HepG2 (cell line): Measurements from ENCODE around the gene EXPH5. TPM values are rescaled to one million over a fixed set of nuclear protein-coding genes. Genes with fewer than 3 reads are reported as not detected.

Source experiments
- ATAC-seq: fragments of 200-7000 bp; cut with Tn5 transposase; 3 replicates; pipeline ENCODE4 v1.9.1; 2020; ENCODE audit warnings: mild to moderate bottlenecking, moderate library complexity
- BruUV-seq: library from RNA; stranded (reverse); fragments of 400-500 nt; replicated peaks from 2 replicates; lab custom pipeline; 2021; lab: Mats Ljungman, UMichigan
- CTCF ChIA-PET: fragments of 300-600 bp; formaldehyde crosslinking; extraction: SDS; loops from one replicate; lab custom pipeline; 2021; ENCODE audit warnings: low total read pairs, inconsistent platforms, low intra/inter-chr PET ratio; lab: Yijun Ruan, JAX
- POLR2A ChIA-PET: fragments of 350-600 bp; sonication (Branson Sonifier 250); formaldehyde crosslinking; loops from one replicate; lab custom pipeline; 2020; ENCODE audit warnings: antibody characterized with exemption, inconsistent platforms; lab: Yijun Ruan, JAX
- DNase-seq: peaks from one replicate; pipeline ENCODE4 v3.0.0-alpha.2; 2015; ENCODE audit warnings: low spot score
- FAIRE-seq: peaks from 3 replicates; lab custom pipeline; 2011; peaks lifted over from hg19 to GRCh38; lab: Jason Lieb, UNC
- H2AFZ ChIP-seq: one replicate; pipeline ENCODE4 v1.6.1; 2011; ENCODE audit warnings: low read length, inconsistent platforms
- H3K27ac ChIP-seq: fragments of 300-600 bp; 3 replicates; pipeline ENCODE4 v1.8.0; 2011; ENCODE audit warnings: mixed run types, mild to moderate bottlenecking, mixed read lengths, low read length, inconsistent platforms; ENCODE audit not compliant: insufficient read depth; ENCODE audit errors: extremely low read length
- H3K27me3 ChIP-seq, 2 experiments: fragments of 200-600 bp in 1 of 2; 2 replicates in 1 of 2; 3 replicates in 1 of 2; pipeline versions ENCODE4 v1.6.0 to v1.8.0; 2011; ENCODE audit warnings: low read length in 2 of 2, mild to moderate bottlenecking in 2 of 2, moderate library complexity in 2 of 2, inconsistent platforms in 1 of 2; ENCODE audit not compliant: insufficient read depth in 2 of 2, control insufficient read depth in 1 of 2
- H3K36me3 ChIP-seq, 2 experiments: fragments of 200-600 bp in 1 of 2; replicated peaks in 1 of 2; 2 replicates in 1 of 2; 3 replicates in 1 of 2; pipeline versions ENCODE4 v1.5.1 to v1.8.0; 2011; ENCODE audit warnings: low read length in 2 of 2, inconsistent platforms in 1 of 2; ENCODE audit not compliant: insufficient read depth in 2 of 2, control insufficient read depth in 1 of 2
- H3K4me1 ChIP-seq: 2 replicates; pipeline ENCODE4 v1.5.1; 2012; ENCODE audit warnings: low read length, inconsistent platforms; ENCODE audit not compliant: insufficient read depth
- H3K4me2 ChIP-seq: 2 replicates; pipeline ENCODE4 v1.6.0; 2011; ENCODE audit warnings: low read depth, low read length, inconsistent platforms
- H3K4me3 ChIP-seq, 3 experiments: fragments of 200-600 bp in 1 of 3; sonication (generic), shearing (Covaris generic) in 1 of 3; replicated peaks in 1 of 3; 2 replicates each; pipeline ENCODE4 v1.5.1; 2011 to 2016; ENCODE audit warnings: low read length in 3 of 3, inconsistent platforms in 2 of 3, low read depth in 2 of 3, mild to moderate bottlenecking in 2 of 3, control low read depth in 1 of 3, mixed read lengths in 1 of 3; ENCODE audit not compliant: insufficient read depth in 1 of 3
- H3K79me2 ChIP-seq: one replicate; pipeline ENCODE4 v1.6.1; 2011; ENCODE audit warnings: low read length, inconsistent platforms; ENCODE audit not compliant: insufficient read depth
- H3K9ac ChIP-seq: 2 replicates; pipeline ENCODE4 v1.6.0; 2011; ENCODE audit warnings: mild to moderate bottlenecking, low read depth, low read length, inconsistent platforms; ENCODE audit not compliant: insufficient read depth
- H3K9me3 ChIP-seq: 2 replicates; pipeline ENCODE4 v1.5.1; 2012; ENCODE audit warnings: mild to moderate bottlenecking, low read length
- H4K20me1 ChIP-seq: 2 replicates; pipeline ENCODE4 v1.6.0; 2011; ENCODE audit warnings: inconsistent platforms, mild to moderate bottlenecking, low read length, moderate library complexity; ENCODE audit not compliant: insufficient read depth
- ARID2 ChIP-seq: sonication (generic); formaldehyde crosslinking; IDR thresholded peaks from 2 replicates; pipeline ENCODE4 v1.8.1; 2022; ENCODE audit warnings: mild to moderate bottlenecking, missing genetic modification reagents, borderline replicate concordance
- ATAD3A ChIP-seq: sonication (generic); formaldehyde crosslinking; IDR thresholded peaks from 2 replicates; pipeline ENCODE4 v1.4.0; 2020; ENCODE audit warnings: missing genetic modification reagents
- KDM3A ChIP-seq: IDR thresholded peaks from 2 replicates; pipeline ENCODE4 v1.6.1; 2018; ENCODE audit warnings: low read depth, missing compliant biosample characterization
- NFIB ChIP-seq: sonication (generic); formaldehyde crosslinking; IDR thresholded peaks from 2 replicates; pipeline ENCODE4 v1.9.0; 2021; ENCODE audit warnings: missing genetic modification reagents, mild to moderate bottlenecking, borderline replicate concordance
- PAF1 ChIP-seq: IDR thresholded peaks from 2 replicates; pipeline ENCODE4 v1.6.1; 2016; ENCODE audit warnings: missing genetic modification reagents, missing compliant biosample characterization
- PHF21A ChIP-seq: sonication (generic); formaldehyde crosslinking; IDR thresholded peaks from 2 replicates; pipeline ENCODE4 v1.5.0; 2020; ENCODE audit warnings: mild to moderate bottlenecking, missing genetic modification reagents
- POLR2AphosphoS2 ChIP-seq: IDR thresholded peaks from 2 replicates; pipeline ENCODE4 v1.6.1; 2011; ENCODE audit warnings: low read depth, low read length, improper control_type of control experiment
- ZNF30 ChIP-seq: sonication (generic); formaldehyde crosslinking; IDR thresholded peaks from 2 replicates; pipeline ENCODE4 v1.5.0; 2020; ENCODE audit warnings: mild to moderate bottlenecking, missing genetic modification reagents
- ZNF678 ChIP-seq: sonication (generic); formaldehyde crosslinking; IDR thresholded peaks from 2 replicates; pipeline ENCODE4 v1.4.0; 2020; ENCODE audit warnings: mild to moderate bottlenecking, missing genetic modification reagents
- WGBS: methylation state at CpG from one replicate; pipeline ENCODE4 v1.1.6; 2017; ENCODE audit warnings: low lambda C conversion rate; 5-methylcytosine and 5-hydroxymethylcytosine counted together
- in situ Hi-C: cut with HindIII; loops from 2 replicates; pipeline ENCODE4 v1.10.0; 2017; ENCODE audit warnings: low pct_unique_long_range_greater_than_20kb; ENCODE audit not compliant: extremely low pct_ligation_motif_present
- intact Hi-C: fragments of 100-400 bp; cut with micrococcal nuclease; formaldehyde crosslinking; loops from one replicate; pipeline ENCODE4 v1.10.0; 2022; ENCODE audit not compliant: unreplicated experiment
- polyA plus RNA-seq, 8 experiments: library from polyadenylated mRNA; depleted of rRNA in 3 of 8; stranded (reverse) in 7 of 8; unstranded in 1 of 8; fragments of >200 nt; fragmentation: Illumina TruSeq in 4 of 8; extraction: Trizol in 4 of 8; gene quantifications; 2 replicates each; pipeline versions ENCODE4 v1.2.1 to v1.2.3, GENCODE V29; 2011 to 2016; ENCODE audit warnings: low read depth in 4 of 8, missing spikeins in 1 of 8, mixed read lengths in 1 of 8; ENCODE audit not compliant: insufficient read depth in 1 of 8
- total RNA-seq, 5 experiments: library from RNA; depleted of rRNA; stranded (reverse); fragments of >200 nt; fragmentation: Illumina TruSeq; extraction: Trizol; gene quantifications; 2 replicates each; pipeline ENCODE4 v1.2.3, GENCODE V29; 2016; ENCODE audit warnings: low read depth in 1 of 5
- TF ChIP-seq, protein P1 (sequence below): sonication (generic); formaldehyde crosslinking; IDR thresholded peaks from 2 replicates; pipeline ENCODE4 v1.4.0; 2020; ENCODE audit warnings: missing genetic modification reagents
- TF ChIP-seq, protein P2 (sequence below): IDR thresholded peaks from 2 replicates; pipeline ENCODE4 v1.6.1; 2016; ENCODE audit warnings: mild to moderate bottlenecking
- TF ChIP-seq, protein P3 (sequence below): IDR thresholded peaks from 2 replicates; pipeline ENCODE4 v1.6.1; 2016; ENCODE audit warnings: low read depth, missing genetic modification reagents, missing compliant biosample characterization
- TF ChIP-seq, protein P4 (sequence below): sonication (generic); formaldehyde crosslinking; IDR thresholded peaks from 2 replicates; pipeline ENCODE4 v1.4.0; 2020; ENCODE audit warnings: missing genetic modification reagents, low read depth, mild to moderate bottlenecking, borderline replicate concordance

Gene EXPH5
- total and polyA plus RNA-seq, 2 of the 13 experiments (the other 11 are each of a cell fraction or from before 2014, with no cell fraction given) = under 0.01 to 0.02 TPM

DNA sequence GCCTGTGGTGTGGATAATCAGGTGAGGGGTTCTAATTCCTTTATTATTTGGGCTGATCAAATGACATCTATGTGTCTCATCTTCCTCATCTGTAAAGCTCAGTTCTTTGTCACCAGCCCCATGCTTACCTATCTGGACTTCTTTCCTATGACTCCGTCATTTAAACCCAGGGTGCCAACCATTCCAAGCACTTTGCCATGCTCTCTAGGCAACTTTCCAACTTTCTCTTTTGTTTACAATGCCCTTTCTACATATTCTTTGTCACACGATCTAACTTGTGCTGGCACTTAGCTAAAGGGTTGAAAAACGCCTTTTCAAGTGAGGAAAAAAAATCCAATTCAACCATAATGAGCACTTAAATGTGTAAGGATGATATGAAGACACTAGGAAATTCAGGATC is 27.9 kb downstream of the EXPH5 start:
- WGBS = 30% methylated on average over 3 of the region's 3 CpGs
- no peak for DNase-seq
- Histone ChIP-seq H3K36me3 (no peaks in the 10 kb centered on the region), H3K9ac (no peak overlapping the region), H3K79me2 (no peaks in the 10 kb centered on the region), H3K27me3 (peaks cover 0 to 1% of the 10 kb centered on the region in 2 experiments; a peak in 1 of 5 replicates), H3K27ac (no peak overlapping the region), H3K4me3 (no peak overlapping the region), H4K20me1 (no peaks in the 10 kb centered on the region), H2AFZ (no peak overlapping the region), H3K4me2 (no peak overlapping the region), H3K4me1 (no peaks in the 10 kb centered on the region), H3K9me3 (no peaks in the 10 kb centered on the region)
- FAIRE-seq = no peak
- intact Hi-C loops = no loop called here
- ChIA-PET POLR2A (no interaction called here), CTCF (no interaction called here)
- in situ Hi-C loops = no loop called here
- no peak for ATAC-seq
- BruUV-seq = no TSS peak
- TF ChIP-seq ARID2 (CRISPR knock-in tag) (no peak), ZNF678 (CRISPR knock-in tag) (no peak), PAF1 (CRISPR knock-in tag) (no peak), POLR2AphosphoS2 (no peak), ATAD3A (no peak), ZNF30 (CRISPR knock-in tag) (no peak), PHF21A (CRISPR knock-in tag) (no peak), NFIB (CRISPR knock-in tag) (no peak), KDM3A (no peak)
- TF ChIP-seq, protein P1, sequence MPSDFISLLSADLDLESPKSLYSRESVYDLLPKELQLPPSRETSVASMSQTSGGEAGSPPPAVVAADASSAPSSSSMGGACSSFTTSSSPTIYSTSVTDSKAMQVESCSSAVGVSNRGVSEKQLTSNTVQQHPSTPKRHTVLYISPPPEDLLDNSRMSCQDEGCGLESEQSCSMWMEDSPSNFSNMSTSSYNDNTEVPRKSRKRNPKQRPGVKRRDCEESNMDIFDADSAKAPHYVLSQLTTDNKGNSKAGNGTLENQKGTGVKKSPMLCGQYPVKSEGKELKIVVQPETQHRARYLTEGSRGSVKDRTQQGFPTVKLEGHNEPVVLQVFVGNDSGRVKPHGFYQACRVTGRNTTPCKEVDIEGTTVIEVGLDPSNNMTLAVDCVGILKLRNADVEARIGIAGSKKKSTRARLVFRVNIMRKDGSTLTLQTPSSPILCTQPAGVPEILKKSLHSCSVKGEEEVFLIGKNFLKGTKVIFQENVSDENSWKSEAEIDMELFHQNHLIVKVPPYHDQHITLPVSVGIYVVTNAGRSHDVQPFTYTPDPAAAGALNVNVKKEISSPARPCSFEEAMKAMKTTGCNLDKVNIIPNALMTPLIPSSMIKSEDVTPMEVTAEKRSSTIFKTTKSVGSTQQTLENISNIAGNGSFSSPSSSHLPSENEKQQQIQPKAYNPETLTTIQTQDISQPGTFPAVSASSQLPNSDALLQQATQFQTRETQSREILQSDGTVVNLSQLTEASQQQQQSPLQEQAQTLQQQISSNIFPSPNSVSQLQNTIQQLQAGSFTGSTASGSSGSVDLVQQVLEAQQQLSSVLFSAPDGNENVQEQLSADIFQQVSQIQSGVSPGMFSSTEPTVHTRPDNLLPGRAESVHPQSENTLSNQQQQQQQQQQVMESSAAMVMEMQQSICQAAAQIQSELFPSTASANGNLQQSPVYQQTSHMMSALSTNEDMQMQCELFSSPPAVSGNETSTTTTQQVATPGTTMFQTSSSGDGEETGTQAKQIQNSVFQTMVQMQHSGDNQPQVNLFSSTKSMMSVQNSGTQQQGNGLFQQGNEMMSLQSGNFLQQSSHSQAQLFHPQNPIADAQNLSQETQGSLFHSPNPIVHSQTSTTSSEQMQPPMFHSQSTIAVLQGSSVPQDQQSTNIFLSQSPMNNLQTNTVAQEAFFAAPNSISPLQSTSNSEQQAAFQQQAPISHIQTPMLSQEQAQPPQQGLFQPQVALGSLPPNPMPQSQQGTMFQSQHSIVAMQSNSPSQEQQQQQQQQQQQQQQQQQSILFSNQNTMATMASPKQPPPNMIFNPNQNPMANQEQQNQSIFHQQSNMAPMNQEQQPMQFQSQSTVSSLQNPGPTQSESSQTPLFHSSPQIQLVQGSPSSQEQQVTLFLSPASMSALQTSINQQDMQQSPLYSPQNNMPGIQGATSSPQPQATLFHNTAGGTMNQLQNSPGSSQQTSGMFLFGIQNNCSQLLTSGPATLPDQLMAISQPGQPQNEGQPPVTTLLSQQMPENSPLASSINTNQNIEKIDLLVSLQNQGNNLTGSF = no peak
- TF ChIP-seq, protein P2, sequence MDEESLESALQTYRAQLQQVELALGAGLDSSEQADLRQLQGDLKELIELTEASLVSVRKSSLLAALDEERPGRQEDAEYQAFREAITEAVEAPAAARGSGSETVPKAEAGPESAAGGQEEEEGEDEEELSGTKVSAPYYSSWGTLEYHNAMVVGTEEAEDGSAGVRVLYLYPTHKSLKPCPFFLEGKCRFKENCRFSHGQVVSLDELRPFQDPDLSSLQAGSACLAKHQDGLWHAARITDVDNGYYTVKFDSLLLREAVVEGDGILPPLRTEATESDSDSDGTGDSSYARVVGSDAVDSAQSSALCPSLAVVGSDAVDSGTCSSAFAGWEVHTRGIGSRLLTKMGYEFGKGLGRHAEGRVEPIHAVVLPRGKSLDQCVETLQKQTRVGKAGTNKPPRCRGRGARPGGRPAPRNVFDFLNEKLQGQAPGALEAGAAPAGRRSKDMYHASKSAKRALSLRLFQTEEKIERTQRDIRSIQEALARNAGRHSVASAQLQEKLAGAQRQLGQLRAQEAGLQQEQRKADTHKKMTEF (CRISPR knock-in tag) = no peak
- TF ChIP-seq, protein P3, sequence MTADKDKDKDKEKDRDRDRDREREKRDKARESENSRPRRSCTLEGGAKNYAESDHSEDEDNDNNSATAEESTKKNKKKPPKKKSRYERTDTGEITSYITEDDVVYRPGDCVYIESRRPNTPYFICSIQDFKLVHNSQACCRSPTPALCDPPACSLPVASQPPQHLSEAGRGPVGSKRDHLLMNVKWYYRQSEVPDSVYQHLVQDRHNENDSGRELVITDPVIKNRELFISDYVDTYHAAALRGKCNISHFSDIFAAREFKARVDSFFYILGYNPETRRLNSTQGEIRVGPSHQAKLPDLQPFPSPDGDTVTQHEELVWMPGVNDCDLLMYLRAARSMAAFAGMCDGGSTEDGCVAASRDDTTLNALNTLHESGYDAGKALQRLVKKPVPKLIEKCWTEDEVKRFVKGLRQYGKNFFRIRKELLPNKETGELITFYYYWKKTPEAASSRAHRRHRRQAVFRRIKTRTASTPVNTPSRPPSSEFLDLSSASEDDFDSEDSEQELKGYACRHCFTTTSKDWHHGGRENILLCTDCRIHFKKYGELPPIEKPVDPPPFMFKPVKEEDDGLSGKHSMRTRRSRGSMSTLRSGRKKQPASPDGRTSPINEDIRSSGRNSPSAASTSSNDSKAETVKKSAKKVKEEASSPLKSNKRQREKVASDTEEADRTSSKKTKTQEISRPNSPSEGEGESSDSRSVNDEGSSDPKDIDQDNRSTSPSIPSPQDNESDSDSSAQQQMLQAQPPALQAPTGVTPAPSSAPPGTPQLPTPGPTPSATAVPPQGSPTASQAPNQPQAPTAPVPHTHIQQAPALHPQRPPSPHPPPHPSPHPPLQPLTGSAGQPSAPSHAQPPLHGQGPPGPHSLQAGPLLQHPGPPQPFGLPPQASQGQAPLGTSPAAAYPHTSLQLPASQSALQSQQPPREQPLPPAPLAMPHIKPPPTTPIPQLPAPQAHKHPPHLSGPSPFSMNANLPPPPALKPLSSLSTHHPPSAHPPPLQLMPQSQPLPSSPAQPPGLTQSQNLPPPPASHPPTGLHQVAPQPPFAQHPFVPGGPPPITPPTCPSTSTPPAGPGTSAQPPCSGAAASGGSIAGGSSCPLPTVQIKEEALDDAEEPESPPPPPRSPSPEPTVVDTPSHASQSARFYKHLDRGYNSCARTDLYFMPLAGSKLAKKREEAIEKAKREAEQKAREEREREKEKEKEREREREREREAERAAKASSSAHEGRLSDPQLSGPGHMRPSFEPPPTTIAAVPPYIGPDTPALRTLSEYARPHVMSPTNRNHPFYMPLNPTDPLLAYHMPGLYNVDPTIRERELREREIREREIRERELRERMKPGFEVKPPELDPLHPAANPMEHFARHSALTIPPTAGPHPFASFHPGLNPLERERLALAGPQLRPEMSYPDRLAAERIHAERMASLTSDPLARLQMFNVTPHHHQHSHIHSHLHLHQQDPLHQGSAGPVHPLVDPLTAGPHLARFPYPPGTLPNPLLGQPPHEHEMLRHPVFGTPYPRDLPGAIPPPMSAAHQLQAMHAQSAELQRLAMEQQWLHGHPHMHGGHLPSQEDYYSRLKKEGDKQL (CRISPR knock-in tag) = no peak
- TF ChIP-seq, protein P4, sequence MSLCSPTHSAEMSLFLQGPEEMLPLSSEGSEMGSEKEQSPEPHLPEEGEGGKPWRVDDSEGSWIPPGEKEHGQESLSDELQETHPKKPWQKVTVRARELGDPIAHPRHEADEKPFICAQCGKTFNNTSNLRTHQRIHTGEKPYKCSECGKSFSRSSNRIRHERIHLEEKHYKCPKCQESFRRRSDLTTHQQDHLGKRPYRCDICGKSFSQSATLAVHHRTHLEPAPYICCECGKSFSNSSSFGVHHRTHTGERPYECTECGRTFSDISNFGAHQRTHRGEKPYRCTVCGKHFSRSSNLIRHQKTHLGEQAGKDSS = no peak
